ENCODE results near the gene OPN1MW3.

Gene OPN1MW3

DNA sequence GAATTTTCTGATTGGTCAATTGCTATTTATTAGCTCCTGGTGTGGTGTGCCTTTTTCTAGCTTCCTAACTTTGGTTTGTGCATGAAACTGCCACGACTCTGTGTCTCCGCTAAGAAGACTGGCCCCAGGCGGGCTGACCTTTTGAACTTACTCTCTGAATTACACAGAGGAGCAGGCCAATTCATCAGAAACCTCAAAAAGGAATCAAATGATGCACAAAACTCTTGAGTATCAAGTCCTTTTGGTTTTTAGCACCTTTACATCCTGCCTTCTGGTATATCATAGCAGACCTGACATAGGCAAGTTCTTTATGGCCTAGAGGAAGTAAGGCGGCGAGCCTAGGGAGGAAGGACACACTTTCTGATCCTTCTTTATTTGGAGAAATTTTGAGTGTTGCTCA is 55.8 kb downstream of the OPN1MW3 start:
- no peak for DNase-seq
- intact Hi-C loops (cut with DNase I; ENCODE audit: low total_unique reads): no loop called here
- Histone ChIP-seq H3K9me3 (no peaks in the 10 kb centered on the region), H3K27me3 (no peaks in the 10 kb centered on the region), H3K4me1 (no peaks in the 10 kb centered on the region), H3K36me3 (no peaks in the 10 kb centered on the region), H3K4me3 (no peak overlapping the region), H3K27ac (no peak overlapping the region)
- TF ChIP-seq, protein P1, sequence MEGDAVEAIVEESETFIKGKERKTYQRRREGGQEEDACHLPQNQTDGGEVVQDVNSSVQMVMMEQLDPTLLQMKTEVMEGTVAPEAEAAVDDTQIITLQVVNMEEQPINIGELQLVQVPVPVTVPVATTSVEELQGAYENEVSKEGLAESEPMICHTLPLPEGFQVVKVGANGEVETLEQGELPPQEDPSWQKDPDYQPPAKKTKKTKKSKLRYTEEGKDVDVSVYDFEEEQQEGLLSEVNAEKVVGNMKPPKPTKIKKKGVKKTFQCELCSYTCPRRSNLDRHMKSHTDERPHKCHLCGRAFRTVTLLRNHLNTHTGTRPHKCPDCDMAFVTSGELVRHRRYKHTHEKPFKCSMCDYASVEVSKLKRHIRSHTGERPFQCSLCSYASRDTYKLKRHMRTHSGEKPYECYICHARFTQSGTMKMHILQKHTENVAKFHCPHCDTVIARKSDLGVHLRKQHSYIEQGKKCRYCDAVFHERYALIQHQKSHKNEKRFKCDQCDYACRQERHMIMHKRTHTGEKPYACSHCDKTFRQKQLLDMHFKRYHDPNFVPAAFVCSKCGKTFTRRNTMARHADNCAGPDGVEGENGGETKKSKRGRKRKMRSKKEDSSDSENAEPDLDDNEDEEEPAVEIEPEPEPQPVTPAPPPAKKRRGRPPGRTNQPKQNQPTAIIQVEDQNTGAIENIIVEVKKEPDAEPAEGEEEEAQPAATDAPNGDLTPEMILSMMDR (IDR thresholded peaks at IDR 0.05): no peak

DNA sequence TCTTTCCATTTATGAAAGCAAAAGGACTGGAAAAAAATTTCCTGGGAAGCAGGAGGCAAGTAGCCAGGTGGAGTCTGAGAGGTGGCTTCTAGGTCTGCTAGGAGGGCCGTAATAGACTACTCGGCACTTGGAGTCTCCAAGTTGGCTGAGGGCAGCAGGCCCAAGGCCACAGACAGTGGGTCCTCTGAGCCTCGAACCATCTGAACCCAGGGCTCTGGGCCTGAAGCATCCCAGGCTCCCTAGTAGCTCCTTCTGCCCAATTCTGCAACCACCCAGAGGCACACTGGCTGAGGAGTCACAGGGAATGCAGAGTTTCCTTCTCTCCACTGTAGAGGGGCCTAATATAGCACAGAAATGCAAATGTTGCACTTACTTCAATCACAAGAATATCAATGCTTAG is 58.0 kb downstream of the OPN1MW3 start:
- Histone ChIP-seq H3K36me3 (no peaks in the 10 kb centered on the region), H3K4me3 (no peak overlapping the region), H3K27me3 (no peaks in the 10 kb centered on the region), H3K9me3 (no peaks in the 10 kb centered on the region), H3K4me1 (no peaks in the 10 kb centered on the region), H3K27ac (no peak overlapping the region)
- TF ChIP-seq, protein P1 (IDR thresholded peaks at IDR 0.05): no peak
- intact Hi-C loops (cut with DNase I; ENCODE audit: low total_unique reads): no loop called here
- no peak for DNase-seq

DNA sequence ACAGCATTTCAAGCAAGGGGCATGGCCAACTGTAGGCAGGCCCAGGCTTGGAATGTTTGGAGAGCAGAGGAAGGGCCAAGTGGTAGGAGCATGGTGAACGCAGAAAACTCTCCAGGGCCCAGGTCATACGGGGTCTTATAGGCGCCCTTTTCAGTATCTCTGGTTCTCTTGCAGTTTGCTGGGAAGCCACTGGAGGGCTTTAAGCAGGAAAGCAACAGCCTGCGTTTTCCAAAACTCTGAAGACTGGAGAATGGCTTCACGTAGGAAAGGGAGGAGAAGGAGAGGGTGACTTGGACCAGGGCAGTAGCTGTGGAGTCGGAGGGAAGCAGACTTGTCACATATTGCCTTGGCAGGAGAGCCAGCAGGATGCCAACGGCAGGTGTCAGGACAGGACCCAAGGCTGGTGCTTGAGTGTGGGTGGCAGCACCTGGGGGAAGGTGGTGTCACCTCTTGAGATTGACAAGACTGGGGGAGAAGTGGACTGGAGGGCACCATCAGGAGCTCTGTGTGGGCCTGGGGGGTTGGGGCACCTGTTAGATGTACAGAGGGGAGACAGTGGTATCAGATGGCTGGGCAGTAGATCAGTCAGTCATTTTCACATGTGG is 60.1 kb downstream of the OPN1MW3 start:
- no peak overlapping the region for H3K4me3 ChIP-seq
- no peaks in the 10 kb centered on the region for H3K27me3 ChIP-seq
- H3K9me3 ChIP-seq: no peaks in the 10 kb centered on the region
- intact Hi-C loops (cut with DNase I; ENCODE audit: low total_unique reads): no loop called here
- H3K4me1 ChIP-seq: no peaks in the 10 kb centered on the region
- H3K36me3 ChIP-seq: no peaks in the 10 kb centered on the region
- no peak for DNase-seq
- TF ChIP-seq, protein P1 (IDR thresholded peaks at IDR 0.05): peak in 1 of 2 experiments; percentile 32
- no peak overlapping the region for H3K27ac ChIP-seq

DNA sequence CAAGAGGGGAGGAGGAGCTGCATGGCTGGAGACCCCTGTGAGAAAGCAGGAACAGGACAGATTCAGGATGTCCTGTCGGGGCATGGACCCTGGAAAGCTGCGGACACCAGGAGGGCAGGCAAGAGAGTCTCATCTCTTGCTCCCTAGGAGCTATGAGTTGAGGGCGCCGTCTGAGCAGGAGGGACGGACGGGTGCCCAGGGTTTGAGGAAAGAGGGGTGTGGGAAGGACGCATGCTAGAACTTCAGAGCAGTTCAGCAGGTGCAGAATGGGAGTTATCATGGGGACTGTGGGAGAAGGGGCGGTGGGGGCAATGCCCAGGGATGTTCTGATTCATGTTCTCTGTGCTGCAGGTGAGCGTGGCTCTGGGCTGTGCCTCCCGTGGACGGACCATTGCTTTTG is 63.0 kb downstream of the OPN1MW3 start:
- intact Hi-C loops (cut with DNase I; ENCODE audit: low total_unique reads): no loop called here
- Histone ChIP-seq H3K36me3 (no peaks in the 10 kb centered on the region), H3K4me3 (no peak overlapping the region), H3K27ac (no peak overlapping the region), H3K27me3 (no peaks in the 10 kb centered on the region), H3K9me3 (no peaks in the 10 kb centered on the region), H3K4me1 (peaks cover 0 to 6% (median 0%) of the 10 kb centered on the region in 4 donors)
- TF ChIP-seq, protein P1 (IDR thresholded peaks at IDR 0.05): no peak
- DNase-seq: no peak
